HepG2 (cell line): ENCODE measurements around the gene ARHGAP5. TPM values are rescaled to one million over a fixed set of nuclear protein-coding genes. Genes with fewer than 3 reads are reported as not detected.
A peak's percentile ranks its signal among the peaks of the same experiment; 100 is the strongest.

Experiments
- ATM ChIP-seq: fragments of 450-650 bp; IDR thresholded peaks from 2 replicates; pipeline ENCODE4 v1.7.1; 2017; ENCODE audit warnings: mild to moderate bottlenecking, borderline replicate concordance
- GFI1 ChIP-seq: sonication (generic); formaldehyde crosslinking; IDR thresholded peaks from 2 replicates; pipeline ENCODE4 v1.5.0; 2020; ENCODE audit warnings: missing genetic modification reagents, mild to moderate bottlenecking, borderline replicate concordance
- HES4 ChIP-seq: sonication (generic); formaldehyde crosslinking; IDR thresholded peaks from 2 replicates; pipeline ENCODE4 v1.9.0; 2021; ENCODE audit warnings: mild to moderate bottlenecking, missing genetic modification reagents, borderline replicate concordance
- KDM3A ChIP-seq: IDR thresholded peaks from 2 replicates; pipeline ENCODE4 v1.6.1; 2018; ENCODE audit warnings: low read depth, missing compliant biosample characterization
- MAF1 ChIP-seq: sonication (generic); formaldehyde crosslinking; IDR thresholded peaks from 2 replicates; pipeline ENCODE4 v1.5.0; 2020; ENCODE audit warnings: missing genetic modification reagents, borderline replicate concordance
- MAFF ChIP-seq: IDR thresholded peaks from 2 replicates; pipeline ENCODE4 v1.6.1; 2011; ENCODE audit warnings: low read depth, low read length, improper control_type of control experiment
- NR3C1 ChIP-seq: sonication (generic); formaldehyde crosslinking; IDR thresholded peaks from 2 replicates; pipeline ENCODE4 v1.4.0; 2020; ENCODE audit warnings: missing genetic modification reagents
- RBM22 ChIP-seq: fragments of 200-400 bp; formaldehyde crosslinking; optimal IDR thresholded peaks from 2 replicates; pipeline ENCODE3; 2017; ENCODE audit warnings: mild to moderate bottlenecking, low read length, moderate library complexity
- REPIN1 ChIP-seq: sonication (generic); formaldehyde crosslinking; IDR thresholded peaks from 2 replicates; pipeline ENCODE4 v1.8.0; 2022; ENCODE audit warnings: missing genetic modification reagents, low read depth, mild to moderate bottlenecking, borderline replicate concordance
- SRY ChIP-seq: sonication (generic); formaldehyde crosslinking; IDR thresholded peaks from 2 replicates; pipeline ENCODE4 v1.8.0; 2022; ENCODE audit warnings: mild to moderate bottlenecking, missing genetic modification reagents
- ZFP82 ChIP-seq: sonication (generic); formaldehyde crosslinking; IDR thresholded peaks from 2 replicates; pipeline ENCODE4 v1.5.1; 2020; ENCODE audit warnings: mild to moderate bottlenecking, missing genetic modification reagents, borderline replicate concordance
- ZNF7 ChIP-seq: IDR thresholded peaks from 2 replicates; pipeline ENCODE4 v1.6.1; 2016; ENCODE audit warnings: missing biosample characterization, missing genetic modification reagents
- polyA plus RNA-seq, 8 experiments: library from polyadenylated mRNA; depleted of rRNA in 3 of 8; stranded (reverse) in 7 of 8; unstranded in 1 of 8; fragments of >200 nt; fragmentation: Illumina TruSeq in 4 of 8; extraction: Trizol in 4 of 8; gene quantifications; 2 replicates each; pipeline versions ENCODE4 v1.2.1 to v1.2.3, GENCODE V29; 2011 to 2016; ENCODE audit warnings: low read depth in 4 of 8, missing spikeins in 1 of 8, mixed read lengths in 1 of 8; ENCODE audit not compliant: insufficient read depth in 1 of 8
- total RNA-seq, 5 experiments: library from RNA; depleted of rRNA; stranded (reverse); fragments of >200 nt; fragmentation: Illumina TruSeq; extraction: Trizol; gene quantifications; 2 replicates each; pipeline ENCODE4 v1.2.3, GENCODE V29; 2016; ENCODE audit warnings: low read depth in 1 of 5
- TF ChIP-seq, protein P1 (sequence below): sonication (generic); formaldehyde crosslinking; IDR thresholded peaks from 2 replicates; pipeline ENCODE4 v1.5.1; 2020; ENCODE audit warnings: mild to moderate bottlenecking, missing genetic modification reagents
- TF ChIP-seq, protein P2 (sequence below): sonication (generic); formaldehyde crosslinking; IDR thresholded peaks from 2 replicates; pipeline ENCODE4 v1.8.0; 2022; ENCODE audit warnings: mild to moderate bottlenecking, missing genetic modification reagents, moderate library complexity
- TF ChIP-seq, protein P3 (sequence below): sonication (generic); formaldehyde crosslinking; IDR thresholded peaks from 2 replicates; pipeline ENCODE4 v1.5.1; 2020; ENCODE audit warnings: mild to moderate bottlenecking, missing genetic modification reagents, borderline replicate concordance
- TF ChIP-seq, protein P4 (sequence below): sonication (generic); formaldehyde crosslinking; IDR thresholded peaks from 2 replicates; pipeline ENCODE4 v1.9.0; 2022; ENCODE audit warnings: low read depth, missing genetic modification reagents
- TF ChIP-seq, protein P5 (sequence below): sonication (generic); formaldehyde crosslinking; IDR thresholded peaks from 2 replicates; pipeline ENCODE4 v1.5.0; 2020; ENCODE audit warnings: missing genetic modification reagents

The ARHGAP5 gene
- total and polyA plus RNA-seq, 2 of the 13 experiments (the other 11 are each of a cell fraction or from before 2014, with no cell fraction given), result 33.7 to 144 TPM

DNA sequence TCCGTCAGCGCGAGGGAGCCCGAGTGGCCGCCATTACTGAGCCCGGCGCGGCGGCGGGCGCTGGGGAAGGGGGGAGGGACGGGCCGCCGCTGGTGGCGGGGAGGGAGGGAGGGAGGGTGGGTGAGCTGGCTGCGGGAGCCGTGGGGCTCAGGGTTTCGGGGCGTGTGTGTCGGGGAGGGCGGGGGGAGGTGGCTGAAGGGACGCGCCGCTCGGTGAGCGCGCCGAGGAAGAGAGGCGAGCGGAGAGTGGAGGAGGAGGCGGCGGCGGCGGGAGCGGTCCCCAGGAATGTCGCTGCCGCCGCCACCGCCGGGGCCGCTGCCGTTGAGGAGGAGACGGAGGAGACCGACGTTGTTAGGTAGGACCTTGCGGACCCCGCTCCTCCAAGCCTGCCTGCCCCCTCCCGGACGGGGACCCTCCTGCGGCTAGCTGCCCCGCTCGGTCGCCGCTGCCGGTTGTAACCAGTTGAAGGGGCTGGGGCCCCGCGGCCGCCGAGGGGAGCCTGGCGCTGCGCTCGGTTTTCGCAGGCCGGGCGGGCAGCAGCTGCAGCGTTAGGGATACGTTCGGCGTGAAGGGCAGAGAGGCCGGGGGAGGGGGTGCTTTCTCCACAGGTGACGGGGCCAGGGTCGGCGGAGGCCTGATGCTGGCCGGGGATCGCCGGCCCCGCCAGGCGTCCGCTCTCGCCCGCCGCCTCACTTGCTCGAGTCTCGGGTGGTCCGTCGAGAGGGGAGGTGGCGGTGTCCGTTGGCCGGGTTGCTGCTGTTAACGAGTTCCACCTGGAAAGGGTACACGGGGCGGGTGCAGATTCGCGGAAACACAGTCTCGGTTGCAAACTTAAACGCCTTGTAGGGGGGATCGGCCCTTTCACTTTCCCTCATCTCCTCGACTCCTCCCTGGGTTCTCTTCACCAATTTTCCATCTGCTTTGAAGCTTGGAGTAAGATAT is at the start of gene ARHGAP5 (continued):
- TF ChIP-seq, protein P1, sequence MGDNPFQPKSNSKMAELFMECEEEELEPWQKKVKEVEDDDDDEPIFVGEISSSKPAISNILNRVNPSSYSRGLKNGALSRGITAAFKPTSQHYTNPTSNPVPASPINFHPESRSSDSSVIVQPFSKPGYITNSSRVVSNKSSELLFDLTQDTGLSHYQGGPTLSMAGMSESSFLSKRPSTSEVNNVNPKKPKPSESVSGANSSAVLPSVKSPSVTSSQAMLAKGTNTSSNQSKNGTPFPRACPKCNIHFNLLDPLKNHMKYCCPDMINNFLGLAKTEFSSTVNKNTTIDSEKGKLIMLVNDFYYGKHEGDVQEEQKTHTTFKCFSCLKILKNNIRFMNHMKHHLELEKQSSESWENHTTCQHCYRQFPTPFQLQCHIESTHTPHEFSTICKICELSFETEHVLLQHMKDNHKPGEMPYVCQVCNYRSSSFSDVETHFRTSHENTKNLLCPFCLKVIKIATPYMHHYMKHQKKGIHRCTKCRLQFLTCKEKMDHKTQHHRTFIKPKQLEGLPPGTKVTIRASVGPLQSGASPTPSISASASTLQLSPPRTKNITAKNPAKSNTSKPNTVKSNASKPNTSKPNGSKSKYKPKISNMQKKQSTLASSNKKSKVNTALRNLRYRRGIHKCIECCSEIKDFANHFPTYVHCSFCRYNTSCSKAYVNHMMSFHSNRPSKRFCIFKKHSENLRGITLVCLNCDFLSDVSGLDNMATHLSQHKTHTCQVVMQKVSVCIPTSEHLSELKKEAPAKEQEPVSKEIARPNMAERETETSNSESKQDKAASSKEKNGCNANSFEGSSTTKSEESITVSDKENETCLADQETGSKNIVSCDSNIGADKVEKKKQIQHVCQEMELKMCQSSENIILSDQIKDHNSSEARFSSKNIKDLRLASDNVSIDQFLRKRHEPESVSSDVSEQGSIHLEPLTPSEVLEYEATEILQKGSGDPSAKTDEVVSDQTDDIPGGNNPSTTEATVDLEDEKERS (CRISPR knock-in tag), result peak; percentile 56; the same call in 1 of the 2 replicates
- no peak for TF ChIP-seq ZFP82
- TF ChIP-seq ATM, result no peak
- no peak for TF ChIP-seq NR3C1 (CRISPR knock-in tag)
- peak; percentile 13; the same call in 1 of the 2 replicates for TF ChIP-seq MAF1
- TF ChIP-seq REPIN1 (CRISPR knock-in tag), result peak; percentile 83
- TF ChIP-seq, protein P2, sequence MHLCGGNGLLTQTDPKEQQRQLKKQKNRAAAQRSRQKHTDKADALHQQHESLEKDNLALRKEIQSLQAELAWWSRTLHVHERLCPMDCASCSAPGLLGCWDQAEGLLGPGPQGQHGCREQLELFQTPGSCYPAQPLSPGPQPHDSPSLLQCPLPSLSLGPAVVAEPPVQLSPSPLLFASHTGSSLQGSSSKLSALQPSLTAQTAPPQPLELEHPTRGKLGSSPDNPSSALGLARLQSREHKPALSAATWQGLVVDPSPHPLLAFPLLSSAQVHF (CRISPR knock-in tag), result no peak
- TF ChIP-seq, protein P3, sequence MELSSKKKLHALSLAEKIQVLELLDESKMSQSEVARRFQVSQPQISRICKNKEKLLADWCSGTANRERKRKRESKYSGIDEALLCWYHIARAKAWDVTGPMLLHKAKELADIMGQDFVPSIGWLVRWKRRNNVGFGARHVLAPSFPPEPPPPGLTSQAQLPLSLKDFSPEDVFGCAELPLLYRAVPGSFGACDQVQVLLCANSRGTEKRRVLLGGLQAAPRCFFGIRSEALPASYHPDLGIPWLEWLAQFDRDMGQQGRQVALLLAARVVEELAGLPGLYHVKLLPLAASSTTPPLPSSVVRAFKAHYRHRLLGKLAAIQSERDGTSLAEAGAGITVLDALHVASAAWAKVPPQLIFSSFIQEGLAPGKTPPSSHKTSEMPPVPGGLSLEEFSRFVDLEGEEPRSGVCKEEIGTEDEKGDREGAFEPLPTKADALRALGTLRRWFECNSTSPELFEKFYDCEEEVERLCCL, result peak; percentile 78; the same call in 1 of the 2 replicates
- TF ChIP-seq RBM22, result no peak
- TF ChIP-seq MAFF, result no peak
- TF ChIP-seq ZNF7 (CRISPR knock-in tag), result no peak
- TF ChIP-seq GFI1, result no peak
- TF ChIP-seq, protein P4, sequence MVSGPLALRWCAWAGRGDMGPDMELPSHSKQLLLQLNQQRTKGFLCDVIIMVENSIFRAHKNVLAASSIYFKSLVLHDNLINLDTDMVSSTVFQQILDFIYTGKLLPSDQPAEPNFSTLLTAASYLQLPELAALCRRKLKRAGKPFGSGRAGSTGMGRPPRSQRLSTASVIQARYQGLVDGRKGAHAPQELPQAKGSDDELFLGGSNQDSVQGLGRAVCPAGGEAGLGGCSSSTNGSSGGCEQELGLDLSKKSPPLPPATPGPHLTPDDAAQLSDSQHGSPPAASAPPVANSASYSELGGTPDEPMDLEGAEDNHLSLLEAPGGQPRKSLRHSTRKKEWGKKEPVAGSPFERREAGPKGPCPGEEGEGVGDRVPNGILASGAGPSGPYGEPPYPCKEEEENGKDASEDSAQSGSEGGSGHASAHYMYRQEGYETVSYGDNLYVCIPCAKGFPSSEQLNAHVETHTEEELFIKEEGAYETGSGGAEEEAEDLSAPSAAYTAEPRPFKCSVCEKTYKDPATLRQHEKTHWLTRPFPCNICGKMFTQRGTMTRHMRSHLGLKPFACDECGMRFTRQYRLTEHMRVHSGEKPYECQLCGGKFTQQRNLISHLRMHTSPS (CRISPR knock-in tag), result no peak
- peak; percentile 90 for TF ChIP-seq HES4 (CRISPR knock-in tag)
- TF ChIP-seq SRY (CRISPR knock-in tag), result 0 out of 2 replicates have a peak, but pooled peaks have one; percentile 94
- TF ChIP-seq KDM3A (CRISPR knock-in tag), result peak; percentile 94
- TF ChIP-seq, protein P5, sequence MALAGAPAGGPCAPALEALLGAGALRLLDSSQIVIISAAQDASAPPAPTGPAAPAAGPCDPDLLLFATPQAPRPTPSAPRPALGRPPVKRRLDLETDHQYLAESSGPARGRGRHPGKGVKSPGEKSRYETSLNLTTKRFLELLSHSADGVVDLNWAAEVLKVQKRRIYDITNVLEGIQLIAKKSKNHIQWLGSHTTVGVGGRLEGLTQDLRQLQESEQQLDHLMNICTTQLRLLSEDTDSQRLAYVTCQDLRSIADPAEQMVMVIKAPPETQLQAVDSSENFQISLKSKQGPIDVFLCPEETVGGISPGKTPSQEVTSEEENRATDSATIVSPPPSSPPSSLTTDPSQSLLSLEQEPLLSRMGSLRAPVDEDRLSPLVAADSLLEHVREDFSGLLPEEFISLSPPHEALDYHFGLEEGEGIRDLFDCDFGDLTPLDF (CRISPR knock-in tag), result 0 out of 2 replicates have a peak, but pooled peaks have one; percentile 11
